ENCODE measurements around the gene MAGI1. TPM values are rescaled to one million over a fixed set of nuclear protein-coding genes. Genes with fewer than 3 reads are reported as not detected.

The MAGI1 gene
- total RNA-seq, 1 donor from 2014 or later = 49.8 TPM

DNA sequence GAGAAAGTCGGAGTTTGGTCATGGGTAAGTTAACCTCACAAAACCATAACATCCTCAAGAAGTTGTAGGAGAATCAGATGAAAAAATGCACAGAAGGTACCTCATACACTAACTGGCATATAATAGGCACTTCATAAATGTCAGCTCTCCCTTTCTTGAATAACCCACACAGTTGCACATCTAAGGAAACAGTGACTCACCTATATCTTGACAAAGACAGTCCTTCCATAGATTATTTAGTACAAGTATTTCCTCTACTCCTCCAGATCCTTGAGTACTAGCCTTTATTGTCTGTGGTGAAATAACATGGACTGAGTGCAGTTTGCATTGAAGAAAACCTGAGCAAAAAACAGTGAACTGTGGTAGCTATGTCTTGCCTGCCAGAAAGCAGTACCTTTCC lies 46.6 kb downstream of the MAGI1 start:
- Mint-ChIP-seq H3K36me3 (ENCODE audit: low read depth) (no peaks in the 10 kb centered on the region), H3K9me3 (no peaks in the 10 kb centered on the region), H3K27me3 (ENCODE audit: low read depth) (no peaks in the 10 kb centered on the region), H3K27ac (ENCODE audit: unreplicated experiment) (no peak overlapping the region), H3K4me3 (no peak overlapping the region), H3K4me1 (peaks cover 4% of the 10 kb centered on the region)
- TF ChIP-seq, protein P1, sequence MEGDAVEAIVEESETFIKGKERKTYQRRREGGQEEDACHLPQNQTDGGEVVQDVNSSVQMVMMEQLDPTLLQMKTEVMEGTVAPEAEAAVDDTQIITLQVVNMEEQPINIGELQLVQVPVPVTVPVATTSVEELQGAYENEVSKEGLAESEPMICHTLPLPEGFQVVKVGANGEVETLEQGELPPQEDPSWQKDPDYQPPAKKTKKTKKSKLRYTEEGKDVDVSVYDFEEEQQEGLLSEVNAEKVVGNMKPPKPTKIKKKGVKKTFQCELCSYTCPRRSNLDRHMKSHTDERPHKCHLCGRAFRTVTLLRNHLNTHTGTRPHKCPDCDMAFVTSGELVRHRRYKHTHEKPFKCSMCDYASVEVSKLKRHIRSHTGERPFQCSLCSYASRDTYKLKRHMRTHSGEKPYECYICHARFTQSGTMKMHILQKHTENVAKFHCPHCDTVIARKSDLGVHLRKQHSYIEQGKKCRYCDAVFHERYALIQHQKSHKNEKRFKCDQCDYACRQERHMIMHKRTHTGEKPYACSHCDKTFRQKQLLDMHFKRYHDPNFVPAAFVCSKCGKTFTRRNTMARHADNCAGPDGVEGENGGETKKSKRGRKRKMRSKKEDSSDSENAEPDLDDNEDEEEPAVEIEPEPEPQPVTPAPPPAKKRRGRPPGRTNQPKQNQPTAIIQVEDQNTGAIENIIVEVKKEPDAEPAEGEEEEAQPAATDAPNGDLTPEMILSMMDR (conservative IDR thresholded peaks at IDR 0.05) = no peak
- DNase-seq (ENCODE audit: low read depth, low spot score) = no peak

DNA sequence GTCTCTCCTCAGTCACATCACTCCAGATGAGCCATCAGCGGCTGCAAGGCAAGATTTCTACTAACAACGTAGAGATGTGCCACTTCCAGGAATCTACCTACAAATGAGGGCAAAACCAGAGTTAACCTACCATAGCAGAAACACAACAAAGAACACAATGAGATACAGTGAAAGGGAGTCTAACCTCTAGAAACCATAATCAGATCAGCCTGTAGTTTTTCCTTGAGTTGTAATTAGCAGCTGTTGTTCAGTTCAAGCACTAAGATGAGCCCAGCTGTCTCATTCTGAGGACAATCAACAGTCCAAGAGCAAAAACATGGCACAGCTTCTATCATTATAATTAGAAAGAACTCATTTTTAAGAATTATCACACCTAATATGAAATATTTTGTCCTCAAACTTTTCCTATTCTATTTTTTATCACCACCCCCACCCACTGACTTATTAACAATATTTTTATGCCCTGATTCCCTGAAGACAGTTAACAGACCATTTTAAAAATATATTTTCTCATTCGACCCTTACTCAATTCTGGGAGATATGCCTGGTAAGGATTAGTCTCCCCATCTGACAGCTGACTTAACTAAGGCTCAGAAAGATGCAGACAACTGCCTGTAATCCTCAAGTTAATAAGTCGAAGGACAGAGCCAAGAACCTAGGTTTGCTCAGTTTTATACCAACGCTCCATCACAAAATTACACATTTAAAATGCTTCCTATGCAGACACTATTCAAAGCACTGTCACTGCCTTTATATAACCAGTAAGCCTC lies 50.1 kb downstream of the MAGI1 start:
- Mint-ChIP-seq H3K4me1 (peaks cover 4% of the 10 kb centered on the region), H3K27ac (ENCODE audit: unreplicated experiment) (no peak overlapping the region), H3K27me3 (ENCODE audit: low read depth) (no peaks in the 10 kb centered on the region), H3K9me3 (no peaks in the 10 kb centered on the region), H3K4me3 (no peak overlapping the region), H3K36me3 (ENCODE audit: low read depth) (no peaks in the 10 kb centered on the region)
- TF ChIP-seq, protein P1 (conservative IDR thresholded peaks at IDR 0.05) = no peak
- DNase-seq (ENCODE audit: low read depth, low spot score) = no peak

DNA sequence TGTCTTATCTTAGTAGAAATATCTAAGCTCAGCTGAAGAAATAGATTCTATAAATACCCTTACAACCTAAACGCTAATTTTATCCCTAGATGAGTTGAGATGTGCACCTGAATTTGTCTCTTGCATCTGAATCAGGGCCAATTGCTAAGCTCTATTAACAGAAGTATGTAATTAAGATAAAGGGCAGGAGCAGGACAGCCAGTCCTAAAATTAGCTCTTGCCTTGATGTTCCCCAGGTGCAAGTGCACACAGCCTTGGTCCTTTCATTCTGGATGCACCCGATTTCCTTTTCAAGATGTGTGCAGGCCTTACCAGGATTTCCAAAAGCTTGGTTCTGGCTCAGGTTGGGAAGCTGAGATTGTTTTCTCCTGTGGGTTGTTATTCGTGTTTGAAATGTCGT lies 52.4 kb downstream of the MAGI1 start:
- Mint-ChIP-seq H3K27ac (ENCODE audit: unreplicated experiment) (no peak overlapping the region), H3K9me3 (no peaks in the 10 kb centered on the region), H3K27me3 (ENCODE audit: low read depth) (no peaks in the 10 kb centered on the region), H3K4me1 (peaks cover 4% of the 10 kb centered on the region), H3K4me3 (no peak overlapping the region), H3K36me3 (ENCODE audit: low read depth) (no peaks in the 10 kb centered on the region)
- TF ChIP-seq, protein P1 (conservative IDR thresholded peaks at IDR 0.05) = no peak
- DNase-seq (ENCODE audit: low read depth, low spot score) = no peak

DNA sequence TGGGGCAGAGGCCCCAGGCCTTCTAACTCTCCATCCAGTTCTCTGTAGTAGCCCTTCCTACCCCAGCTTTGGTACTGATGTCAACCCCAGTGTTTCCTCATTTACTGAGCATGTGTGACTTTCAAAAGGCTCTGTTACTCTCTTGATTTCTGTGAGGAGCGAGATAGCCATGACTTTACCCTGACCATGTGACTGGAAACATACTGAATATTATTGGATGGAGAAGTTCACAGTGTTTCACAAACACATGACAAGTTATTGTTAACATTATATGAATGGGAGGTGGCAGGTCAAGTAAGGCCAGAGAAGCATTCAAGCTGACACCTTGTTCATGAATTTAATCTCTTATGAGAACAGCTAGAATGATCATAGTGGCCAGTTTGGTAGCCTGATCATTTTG lies 53.7 kb downstream of the MAGI1 start:
- Mint-ChIP-seq H3K4me3 (no peak overlapping the region), H3K27me3 (ENCODE audit: low read depth) (no peaks in the 10 kb centered on the region), H3K36me3 (ENCODE audit: low read depth) (no peaks in the 10 kb centered on the region), H3K9me3 (no peaks in the 10 kb centered on the region), H3K27ac (ENCODE audit: unreplicated experiment) (no peak overlapping the region), H3K4me1 (peaks cover 4% of the 10 kb centered on the region)
- DNase-seq (ENCODE audit: low read depth, low spot score) = no peak
- TF ChIP-seq, protein P1 (conservative IDR thresholded peaks at IDR 0.05) = no peak

DNA sequence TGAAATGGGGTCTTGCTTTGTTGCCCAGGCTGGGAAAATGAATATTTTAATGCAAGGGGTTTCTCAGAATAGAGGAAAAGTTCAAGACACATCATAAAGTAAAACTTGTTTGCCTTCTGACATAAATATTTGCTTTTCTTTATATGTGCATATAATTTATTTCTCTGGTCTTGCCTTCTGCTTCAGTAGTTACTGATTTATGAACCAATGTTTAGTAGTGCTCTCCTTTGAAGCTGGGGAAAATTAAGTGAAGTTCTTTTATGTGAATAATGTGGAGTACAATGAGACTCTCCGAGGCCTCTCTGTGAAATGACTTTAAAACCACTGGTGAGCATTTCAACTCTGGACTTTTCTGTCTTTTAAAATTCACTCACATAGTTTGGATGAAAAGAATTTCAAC lies 55.6 kb downstream of the MAGI1 start:
- H3K4me3 Mint-ChIP-seq = no peak overlapping the region
- H3K9me3 Mint-ChIP-seq = no peaks in the 10 kb centered on the region
- peaks cover 4% of the 10 kb centered on the region for H3K4me1 Mint-ChIP-seq
- no peaks in the 10 kb centered on the region for H3K36me3 Mint-ChIP-seq (ENCODE audit: low read depth)
- no peak for DNase-seq (ENCODE audit: low read depth, low spot score)
- no peak overlapping the region for H3K27ac Mint-ChIP-seq (ENCODE audit: unreplicated experiment)
- H3K27me3 Mint-ChIP-seq (ENCODE audit: low read depth) = no peaks in the 10 kb centered on the region
- TF ChIP-seq, protein P1 (conservative IDR thresholded peaks at IDR 0.05) = no peak

All from neural crest cell (in vitro differentiated cells).